HG03439 (cell line): ENCODE data around the gene PDE6H.

Experiments
- ATAC-seq: cut with Tn5 transposase; IDR thresholded peaks from one replicate; pipeline ENCODE4 v1.9.1; 2021; ENCODE audit warnings: mild to moderate bottlenecking, moderate library complexity; ENCODE audit not compliant: unreplicated experiment

Gene PDE6H

DNA sequence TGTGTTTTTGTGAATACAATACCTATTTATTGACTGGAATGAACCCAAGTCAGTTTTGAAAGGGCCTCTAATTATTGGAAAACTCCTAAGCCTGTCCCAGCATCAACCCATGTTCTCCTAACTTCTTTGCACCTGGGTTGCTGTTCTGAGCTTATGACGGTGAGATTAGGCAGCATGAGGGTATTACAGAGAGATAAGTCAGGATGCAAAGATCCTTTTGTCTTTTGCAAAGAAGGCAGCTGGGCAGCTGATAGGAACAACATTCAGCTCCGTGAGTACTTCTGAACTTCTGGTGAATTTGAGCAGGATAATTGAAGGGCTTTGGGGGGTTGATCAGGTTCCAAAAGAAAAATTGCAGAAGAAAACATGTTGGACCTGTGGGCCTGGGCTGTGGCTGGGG is at the start of gene PDE6H:
Gene PDE6H, plus strand, starts transcription at position 227 of the 400 bp plus-strand sequence. CDS start 4,971 bp downstream, outside the sequence.
- no peak for ATAC-seq

DNA sequence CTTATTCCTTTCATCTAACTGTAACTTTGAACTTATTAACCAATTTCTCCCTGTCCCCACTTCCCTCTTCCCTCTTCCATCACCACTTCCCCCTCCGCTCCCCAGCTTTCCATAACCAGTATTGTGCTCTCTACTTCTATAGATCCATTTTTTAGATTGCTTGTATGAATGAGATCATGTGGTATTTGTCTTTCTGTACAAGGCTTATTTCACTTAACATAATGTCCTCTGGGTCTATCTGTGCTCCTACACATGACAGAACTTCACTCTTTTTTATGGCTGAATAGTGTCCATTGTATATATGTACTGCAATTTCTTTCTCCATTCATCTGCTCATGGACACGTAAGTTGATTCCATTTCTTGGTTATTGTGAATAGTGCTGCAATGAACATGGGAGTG is 48.9 kb upstream of the PDE6H start:
- no peak for ATAC-seq

DNA sequence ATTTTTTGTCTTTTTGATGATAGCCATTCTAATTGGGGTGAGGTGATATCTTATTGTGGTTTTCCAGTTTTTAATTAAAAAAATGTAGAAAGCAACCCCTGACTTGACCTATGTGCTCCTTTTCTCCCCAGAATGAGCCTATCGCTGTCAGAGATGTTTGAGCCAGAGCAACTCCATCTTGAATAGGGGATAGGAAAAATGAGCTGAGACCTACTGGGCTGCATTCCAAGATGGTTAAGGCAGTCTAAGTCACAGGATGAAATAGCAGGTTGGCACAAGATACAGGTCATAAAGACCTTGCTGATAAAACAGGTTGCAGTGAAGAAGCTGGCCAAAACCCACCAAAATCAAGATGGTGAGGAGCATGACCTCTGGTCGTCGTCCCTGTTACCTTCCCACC is 48.3 kb upstream of the PDE6H start:
- ATAC-seq, result no peak

DNA sequence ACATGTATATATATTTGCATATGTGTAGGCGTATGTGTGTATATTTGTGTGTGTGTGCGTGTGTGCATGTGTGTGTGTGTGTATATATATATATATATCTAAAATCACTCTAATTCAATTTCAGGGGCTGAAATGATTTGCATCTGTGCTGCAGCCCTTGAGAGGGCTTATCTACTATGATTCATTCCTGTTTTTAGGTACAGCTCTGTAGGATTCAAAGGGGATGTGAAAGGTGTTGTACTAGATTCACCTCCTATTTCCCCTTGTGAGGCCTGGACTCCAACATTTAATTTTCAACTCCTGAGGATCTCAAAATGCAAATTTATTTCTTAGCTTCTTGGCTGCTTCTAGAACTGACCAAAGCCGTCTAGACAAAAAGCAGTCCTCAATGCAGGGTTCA is 45.6 kb upstream of the PDE6H start:
- ATAC-seq, result no peak

DNA sequence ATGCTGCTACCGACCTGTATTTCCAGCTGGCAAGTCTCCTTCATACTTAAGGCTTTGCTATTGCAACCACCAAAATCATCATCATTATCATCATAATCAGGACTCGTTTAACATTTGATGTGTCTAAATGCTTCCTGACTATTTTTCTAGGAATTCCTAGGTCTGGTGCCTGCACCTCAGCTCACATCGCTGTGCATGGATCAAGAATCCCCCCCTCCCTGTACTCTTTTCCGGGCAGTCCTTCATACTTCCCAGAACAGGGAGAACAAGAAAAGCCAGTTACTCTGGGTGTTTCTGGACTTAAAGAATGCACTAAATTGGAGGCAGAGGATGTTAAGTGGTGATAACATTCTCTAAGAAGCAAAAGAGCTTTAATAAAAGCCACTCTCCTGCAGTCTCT is 43.9 kb upstream of the PDE6H start:
- ATAC-seq, result no peak

DNA sequence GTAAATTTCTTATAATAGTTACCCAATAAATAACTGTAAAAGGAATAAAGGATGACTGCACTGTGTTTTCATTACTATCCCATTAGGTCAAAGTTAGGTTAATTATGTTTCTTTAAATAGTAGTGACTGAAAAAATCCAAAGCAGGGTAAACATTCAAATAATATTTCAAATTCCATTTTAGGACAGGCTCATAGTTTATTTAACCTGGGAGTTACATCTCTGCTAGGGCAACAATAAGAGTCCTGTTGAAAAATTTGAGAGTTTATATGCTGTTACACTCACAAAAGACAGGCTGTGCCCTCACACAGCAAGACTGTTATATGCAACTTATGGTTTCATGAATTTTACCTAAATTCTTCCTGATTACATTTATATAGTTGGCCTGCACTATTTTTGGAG is 42.5 kb upstream of the PDE6H start:
- no peak for ATAC-seq

DNA sequence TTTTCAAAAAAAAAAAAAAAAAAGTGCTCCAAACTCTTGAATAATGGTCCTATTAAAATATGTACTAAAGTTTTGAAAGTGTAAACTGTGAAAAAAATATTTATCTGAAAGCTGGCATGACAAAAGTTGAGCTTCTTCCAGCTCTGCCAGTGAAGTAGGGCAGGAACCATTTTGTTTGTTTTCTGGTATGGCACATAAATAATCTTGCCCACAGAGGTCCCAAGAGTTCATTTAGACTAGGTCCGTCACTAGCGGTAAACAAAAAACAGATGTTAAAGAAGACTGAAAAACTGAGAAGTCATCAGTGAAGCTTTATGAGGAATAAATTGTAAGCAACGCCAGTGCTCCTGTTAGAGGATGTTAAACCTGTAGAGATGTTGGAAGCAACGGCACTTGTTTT is 41.5 kb upstream of the PDE6H start:
- no peak for ATAC-seq

DNA sequence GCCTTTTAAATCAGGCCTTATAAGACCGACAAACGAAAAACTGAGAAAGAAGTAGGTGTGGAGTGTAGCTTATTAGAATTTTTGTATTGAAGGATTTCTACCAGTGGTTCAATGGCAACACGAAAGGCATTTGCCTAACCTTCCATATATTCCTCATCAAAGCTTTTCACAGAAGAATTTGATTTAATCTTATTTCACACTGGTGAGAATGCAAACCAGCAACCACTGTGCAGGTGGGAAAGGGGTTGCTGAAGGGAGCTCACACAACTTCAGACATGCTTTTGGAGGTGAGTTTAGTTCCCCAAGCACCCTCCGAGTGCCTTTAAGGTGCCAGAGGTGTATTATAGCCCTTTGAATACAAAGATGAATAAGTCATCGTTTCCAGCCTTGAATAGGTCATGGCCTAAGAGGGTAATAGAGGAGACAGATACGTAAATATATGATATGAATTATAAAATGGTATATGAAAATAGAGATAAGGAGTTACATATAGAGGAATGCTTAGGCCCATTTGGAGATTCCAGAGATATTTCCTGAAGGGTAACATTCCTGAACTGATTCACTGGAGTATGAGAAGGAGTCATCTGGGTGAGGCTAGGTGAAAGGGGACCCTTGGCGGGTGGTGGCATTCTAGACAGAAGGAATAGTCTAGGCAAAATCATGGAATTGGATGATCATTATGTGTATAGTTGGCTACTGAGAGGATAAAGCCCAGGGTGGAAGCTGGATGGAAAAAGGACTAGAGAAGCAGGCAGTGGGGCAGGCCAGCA is 40.9 kb upstream of the PDE6H start:
- no peak for ATAC-seq

DNA sequence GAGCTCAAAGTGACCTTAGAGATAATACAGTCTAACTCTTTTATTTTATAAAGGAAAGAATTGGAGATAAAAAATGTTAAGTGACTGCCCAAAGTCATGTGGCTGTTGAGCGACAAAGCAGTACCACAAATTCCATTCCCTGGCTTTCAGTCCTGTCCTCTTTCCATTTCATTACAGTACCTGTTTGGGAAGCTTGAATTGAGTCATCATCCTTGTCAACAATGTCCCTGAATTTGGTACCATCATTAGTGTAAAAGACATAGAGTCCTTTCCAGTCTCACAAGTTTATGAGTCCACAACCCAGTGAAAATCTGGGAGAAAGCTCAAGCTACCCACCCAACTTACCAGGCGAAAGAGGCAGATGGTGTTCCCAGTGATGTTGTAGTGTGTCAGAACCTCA is 38.3 kb upstream of the PDE6H start:
- ATAC-seq, result no peak

DNA sequence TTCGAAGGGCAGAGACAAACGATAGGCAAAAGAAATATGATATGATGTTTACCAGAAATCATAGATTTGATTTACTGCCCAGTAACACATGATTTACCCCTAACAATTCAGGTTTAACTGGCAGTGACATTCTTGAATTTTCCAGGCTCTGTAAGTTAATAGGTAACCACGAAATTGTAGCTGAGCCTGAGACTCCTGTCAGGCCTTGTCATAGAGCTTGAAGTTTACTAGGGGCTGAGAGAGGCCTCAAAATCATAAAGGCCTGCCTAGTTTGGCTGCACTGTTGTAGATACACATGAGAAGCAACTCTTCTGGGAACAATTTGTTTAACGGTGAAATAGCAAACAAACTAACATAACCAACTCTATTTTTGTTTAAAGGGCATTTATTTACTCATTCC is 37.8 kb upstream of the PDE6H start:
- ATAC-seq, result no peak

DNA sequence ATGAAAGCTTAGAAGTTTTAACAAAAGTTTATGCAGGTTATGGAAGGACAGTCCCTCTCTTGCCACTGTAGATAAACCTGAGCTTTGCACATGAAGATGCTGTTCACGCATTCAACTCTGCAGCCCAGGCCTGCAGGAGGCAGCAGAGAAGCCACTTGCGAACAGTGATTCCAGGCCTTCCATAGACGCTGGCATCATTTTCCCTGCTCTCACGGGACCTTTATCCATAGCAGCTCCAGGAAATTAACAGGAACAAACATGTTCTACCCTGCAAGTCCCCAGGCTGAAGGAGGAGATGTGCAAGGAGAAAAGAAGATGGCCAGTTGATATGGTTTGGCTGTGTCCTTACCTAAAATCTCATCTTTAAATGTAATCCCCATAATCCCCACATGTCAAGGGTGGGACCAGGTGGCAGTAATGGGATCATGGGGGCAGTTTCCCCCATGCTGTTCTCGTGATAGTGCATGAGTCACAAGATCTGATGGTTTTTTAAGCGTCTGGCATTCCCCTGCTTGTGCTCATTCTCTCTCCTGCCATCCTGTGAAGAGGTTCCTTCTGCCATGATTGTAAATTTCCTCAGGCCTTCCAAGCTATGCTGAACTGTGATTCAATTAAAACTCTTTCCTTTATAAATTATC is 36.5 kb upstream of the PDE6H start:
- no peak for ATAC-seq

DNA sequence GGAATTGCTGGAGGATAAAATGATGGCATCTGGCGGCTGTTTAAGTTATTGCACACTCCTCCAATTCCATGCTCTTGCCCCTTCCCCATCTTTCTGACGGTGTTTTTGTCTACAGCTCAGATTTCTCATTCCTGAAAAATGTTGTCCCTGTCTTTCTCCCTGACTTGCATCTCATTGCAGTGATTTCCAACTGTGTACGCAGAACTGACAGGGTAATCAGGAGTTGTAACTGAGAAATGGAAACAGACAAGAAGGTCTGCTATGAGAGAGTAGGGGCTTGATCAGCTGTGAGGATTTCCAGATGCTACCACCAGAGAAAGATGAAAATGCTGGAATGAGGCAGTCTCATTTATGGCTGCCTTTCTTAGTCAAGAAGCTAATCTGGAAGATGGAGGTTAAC is 35.8 kb upstream of the PDE6H start:
- ATAC-seq, result no peak

DNA sequence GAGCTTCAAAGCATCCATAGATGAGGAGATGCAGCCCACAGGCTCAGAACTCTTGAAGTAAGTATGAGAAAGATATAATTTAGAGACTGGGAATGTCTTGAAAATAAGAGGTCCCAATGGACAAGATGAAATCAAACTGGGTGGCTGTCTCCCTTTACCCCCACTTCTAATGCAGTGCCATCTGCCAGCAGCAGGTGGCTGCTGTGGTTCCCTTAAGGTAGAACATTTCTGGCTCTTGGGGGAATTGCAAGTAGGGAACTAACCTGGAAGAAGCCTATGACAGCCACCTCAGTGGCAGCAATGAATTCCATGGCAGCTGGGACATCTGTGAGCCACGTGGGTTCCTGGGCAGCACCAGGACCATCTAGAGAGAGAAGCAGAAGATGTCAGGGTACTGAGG is 35.2 kb upstream of the PDE6H start:
- ATAC-seq, result no peak

DNA sequence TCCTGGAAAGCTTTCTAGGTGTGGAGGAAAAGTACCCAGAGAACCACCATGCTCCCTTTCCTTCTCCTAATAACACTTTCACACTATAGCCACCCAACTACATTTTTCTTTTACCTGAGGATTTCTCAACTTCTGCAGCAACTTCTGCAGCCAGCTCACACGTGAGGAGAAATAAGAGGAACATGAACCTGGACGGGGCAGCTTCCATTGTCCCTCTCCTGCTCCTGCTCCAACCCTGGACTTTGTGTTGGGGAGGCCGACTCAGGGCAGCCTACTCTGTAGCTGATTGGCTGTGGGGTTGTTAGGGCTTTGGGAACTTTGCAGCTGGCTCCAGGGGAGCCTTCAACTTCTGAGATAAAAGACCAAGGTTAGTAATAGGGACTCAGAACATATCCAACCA is 34.5 kb upstream of the PDE6H start, which contains the start of gene ERP27:
Gene ERP27, minus strand, starts transcription at position 237 of the 400 bp plus-strand sequence. Its CDS starts 29 bp downstream, at position 208.
- ATAC-seq, result no peak

DNA sequence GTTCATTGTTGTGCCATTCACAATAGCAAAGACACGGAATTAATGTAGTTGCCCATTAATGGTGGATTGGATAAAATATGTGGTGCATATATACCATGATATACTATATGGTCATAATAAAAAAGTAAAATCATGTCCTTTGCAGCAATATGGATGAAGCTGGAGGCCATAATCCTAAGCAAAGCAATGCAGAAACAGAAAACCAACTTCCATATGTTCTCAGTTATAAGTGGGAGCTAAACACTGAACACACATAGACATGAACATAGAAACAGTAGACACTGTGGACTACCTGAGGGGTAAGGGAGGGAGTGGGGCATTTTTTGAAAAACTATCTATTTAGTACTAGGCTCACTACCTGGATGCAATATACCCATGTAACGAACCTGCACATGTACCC is 31.5 kb upstream of the PDE6H start:
- ATAC-seq, result no peak

DNA sequence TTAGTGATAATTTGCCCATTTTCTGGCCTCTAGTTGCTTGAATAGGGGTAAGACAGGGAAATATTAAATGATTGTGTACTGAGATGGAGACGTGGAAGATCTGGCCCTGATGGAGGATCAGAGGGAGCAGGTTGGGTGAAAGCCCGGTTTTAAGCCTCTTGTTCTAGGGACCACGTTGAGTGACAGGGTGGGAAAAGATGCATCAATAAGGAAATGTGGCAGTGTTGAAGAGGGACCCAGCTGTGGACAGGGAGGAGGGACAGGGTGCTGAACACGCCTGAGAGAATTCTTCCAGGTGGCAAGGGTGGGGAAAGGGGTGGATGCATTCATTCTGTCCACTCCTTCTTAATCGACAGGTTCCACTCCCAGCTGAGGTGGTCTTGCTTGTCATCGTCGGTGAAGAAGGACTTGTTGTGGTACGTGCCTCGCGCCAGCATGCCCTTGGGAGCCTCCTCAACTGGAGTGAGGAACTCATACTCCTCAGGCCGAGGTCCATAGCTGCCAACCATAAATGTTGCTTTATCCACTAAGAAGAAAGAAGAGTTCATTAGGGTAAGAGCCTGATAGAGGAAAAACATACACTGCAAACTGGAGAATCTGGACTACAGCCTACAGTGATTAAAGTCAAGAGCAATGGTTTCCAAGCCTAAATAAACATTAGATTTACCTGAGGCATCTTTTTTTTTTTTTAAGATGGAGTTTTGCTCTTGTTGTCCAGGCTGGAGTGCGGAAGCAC is 30.5 kb upstream of the PDE6H start:
- no peak for ATAC-seq

DNA sequence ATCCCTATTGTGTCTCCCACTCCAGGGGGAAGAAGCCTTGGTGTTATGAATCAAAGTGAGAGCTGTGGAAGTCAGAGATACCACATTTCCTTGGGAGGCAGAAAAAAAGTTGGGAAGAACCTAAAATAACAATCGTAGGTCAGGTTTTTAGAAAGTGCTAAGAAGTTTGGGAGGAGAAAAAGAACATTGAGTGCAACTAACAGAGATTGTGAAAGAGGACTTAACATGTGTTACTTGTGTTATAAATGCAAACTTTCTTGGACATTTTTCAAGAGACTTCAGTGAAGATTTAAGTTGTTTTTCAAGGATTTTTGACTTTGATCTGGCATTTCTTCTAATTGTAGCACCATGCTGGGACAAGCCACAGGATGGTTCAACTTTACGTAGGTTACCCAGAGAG is 26.7 kb upstream of the PDE6H start:
- ATAC-seq, result no peak

DNA sequence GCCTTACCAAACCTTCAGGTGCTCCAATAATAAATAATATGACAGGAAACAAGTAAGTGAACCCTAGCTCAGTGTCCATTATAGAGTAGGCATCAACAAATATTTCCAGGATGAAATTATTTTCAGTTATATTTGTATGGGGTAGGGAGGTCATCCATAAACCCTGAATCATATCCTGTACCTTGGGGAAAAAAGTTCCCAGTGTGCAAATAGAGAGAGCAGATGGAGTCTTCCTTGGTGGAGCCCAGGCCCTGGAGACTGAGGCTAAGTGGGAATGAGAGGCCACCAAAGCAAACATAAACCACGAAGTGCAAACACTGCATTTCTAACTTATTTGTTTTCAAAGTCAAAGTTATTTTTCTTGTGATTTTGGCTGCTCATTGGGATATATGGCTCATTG is 26.0 kb upstream of the PDE6H start:
- ATAC-seq, result no peak

DNA sequence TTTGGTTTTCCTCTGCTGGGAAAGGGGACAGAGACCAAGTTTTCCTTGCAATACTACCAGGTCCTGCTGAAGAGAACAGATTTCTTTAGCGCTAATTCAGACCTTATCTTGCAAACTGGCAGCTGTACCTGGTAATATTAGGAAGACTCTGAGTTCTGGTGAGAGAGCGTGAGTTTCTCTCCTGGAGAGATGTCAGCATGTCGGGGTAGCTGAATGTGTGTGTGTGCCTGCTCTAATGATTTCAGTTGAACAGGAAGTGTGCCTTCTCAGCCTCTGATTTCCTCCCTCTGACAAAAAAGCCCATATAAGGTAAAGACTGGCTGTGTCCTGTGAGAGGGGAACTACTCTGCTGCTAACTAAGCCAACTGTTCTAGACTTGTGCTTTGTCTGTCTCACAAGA is 24.2 kb upstream of the PDE6H start:
- ATAC-seq, result peak; percentile 86

DNA sequence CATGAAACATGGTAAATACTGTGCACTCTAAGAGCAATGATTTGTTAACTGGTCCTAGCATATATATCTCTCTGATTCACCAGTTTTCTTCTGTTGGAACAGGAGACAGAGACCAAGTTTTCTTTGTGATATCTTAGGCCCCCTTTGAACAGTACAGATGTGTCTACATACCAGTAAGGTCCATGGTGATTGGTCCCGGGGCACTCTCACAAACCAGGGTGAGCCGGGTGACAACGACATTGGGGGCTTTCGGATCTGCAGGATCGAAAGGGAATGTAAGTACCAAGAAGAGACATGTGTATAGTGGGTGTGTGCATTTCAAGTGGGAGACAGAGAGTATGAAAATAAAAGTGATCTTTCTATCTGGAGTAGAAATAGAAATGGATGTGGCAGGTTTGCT is 23.2 kb upstream of the PDE6H start:
- ATAC-seq, result no peak

DNA sequence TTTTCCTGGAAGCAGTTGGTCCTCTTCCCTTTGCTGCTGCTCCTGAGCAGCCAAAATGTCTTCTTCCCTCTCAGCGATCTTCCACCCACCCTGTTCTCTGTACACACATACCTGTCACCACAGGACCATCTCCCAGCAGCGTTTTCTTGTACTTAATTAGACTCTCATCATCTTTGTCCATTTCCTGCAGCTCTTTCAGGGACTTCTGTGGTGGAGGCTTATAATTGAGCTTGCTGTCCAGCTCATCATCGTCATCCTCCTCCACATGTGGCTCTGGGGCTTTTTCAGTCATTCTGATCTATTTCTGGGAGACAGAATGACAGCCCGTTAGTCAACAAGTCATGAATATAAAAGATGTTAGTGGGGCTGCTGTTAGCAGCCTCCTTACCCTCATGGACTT is 22.4 kb upstream of the PDE6H start:
- no peak for ATAC-seq
